ENCODE results near the gene GMPPA. TPM values are rescaled to one million over a fixed set of nuclear protein-coding genes. Genes with fewer than 3 reads are reported as not detected.

Gene GMPPA
- total RNA-seq, 3 donors from 2014 or later = 15.7 to 33.4 (median 29.7) TPM

DNA sequence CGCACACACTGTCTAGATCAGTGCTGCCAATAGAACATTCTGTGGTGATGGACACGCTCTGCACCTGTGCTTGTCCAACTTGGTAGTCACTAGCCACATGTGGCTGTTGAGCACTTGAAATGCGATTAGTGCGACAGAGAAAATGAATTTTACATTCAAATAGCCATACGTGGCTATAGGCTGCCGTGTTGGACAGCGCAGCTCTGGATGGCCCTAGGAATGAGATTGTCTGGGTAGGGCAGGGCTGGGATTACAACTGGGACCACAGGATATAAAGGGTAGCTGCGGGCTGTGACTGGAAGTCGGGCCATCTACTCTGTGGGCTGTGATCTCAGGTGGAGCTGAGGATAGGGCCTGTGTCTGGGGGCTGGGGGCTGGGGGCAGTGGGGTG is 20.8 kb downstream of the GMPPA start:
- H3K27me3 ChIP-seq = peaks cover 2 to 33% of the 10 kb centered on the region in 2 donors
- intact Hi-C loops (cut with DNase I; ENCODE audit: low total_unique reads) = no loop called here

DNA sequence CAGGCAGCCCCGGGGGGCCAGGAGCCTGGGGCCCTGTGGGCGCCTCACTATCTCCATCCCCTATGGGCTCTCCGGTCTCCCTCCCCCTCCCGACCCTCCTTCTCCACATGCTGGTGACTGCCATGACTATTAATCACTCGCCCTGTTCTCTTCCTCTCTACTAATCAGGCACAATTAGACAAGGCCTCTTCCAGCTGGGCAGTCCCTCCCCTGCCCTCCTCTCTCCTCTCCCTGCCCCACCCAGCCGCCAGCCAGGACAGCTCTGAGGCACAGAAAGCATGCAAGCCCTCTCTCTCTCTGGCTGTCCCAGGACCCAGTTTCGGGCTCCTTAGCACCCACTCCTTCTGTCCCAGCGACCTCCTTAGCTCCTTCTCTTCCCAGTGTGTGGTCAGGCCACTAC is 21.4 kb downstream of the GMPPA start:
- Histone ChIP-seq H3K27me3 (peaks cover 2 to 38% of the 10 kb centered on the region in 2 donors), H3K9me3 (no peaks in the 10 kb centered on the region), H3K4me3 (no peak overlapping the region), H3K36me3 (no peaks in the 10 kb centered on the region), H3K27ac (no peak overlapping the region), H3K4me1 (peaks cover 0 to 8% of the 10 kb centered on the region in 2 donors)
- no peak for DNase-seq (ENCODE audit: low spot score in 2 of 2)
- intact Hi-C loops (cut with DNase I; ENCODE audit: low total_unique reads) = loop anchor here (10.0 kb wide), 2 partner anchors 45 to 115 kb away; no protein-coding TSS in a partner anchor
- TF ChIP-seq, protein P1, sequence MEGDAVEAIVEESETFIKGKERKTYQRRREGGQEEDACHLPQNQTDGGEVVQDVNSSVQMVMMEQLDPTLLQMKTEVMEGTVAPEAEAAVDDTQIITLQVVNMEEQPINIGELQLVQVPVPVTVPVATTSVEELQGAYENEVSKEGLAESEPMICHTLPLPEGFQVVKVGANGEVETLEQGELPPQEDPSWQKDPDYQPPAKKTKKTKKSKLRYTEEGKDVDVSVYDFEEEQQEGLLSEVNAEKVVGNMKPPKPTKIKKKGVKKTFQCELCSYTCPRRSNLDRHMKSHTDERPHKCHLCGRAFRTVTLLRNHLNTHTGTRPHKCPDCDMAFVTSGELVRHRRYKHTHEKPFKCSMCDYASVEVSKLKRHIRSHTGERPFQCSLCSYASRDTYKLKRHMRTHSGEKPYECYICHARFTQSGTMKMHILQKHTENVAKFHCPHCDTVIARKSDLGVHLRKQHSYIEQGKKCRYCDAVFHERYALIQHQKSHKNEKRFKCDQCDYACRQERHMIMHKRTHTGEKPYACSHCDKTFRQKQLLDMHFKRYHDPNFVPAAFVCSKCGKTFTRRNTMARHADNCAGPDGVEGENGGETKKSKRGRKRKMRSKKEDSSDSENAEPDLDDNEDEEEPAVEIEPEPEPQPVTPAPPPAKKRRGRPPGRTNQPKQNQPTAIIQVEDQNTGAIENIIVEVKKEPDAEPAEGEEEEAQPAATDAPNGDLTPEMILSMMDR (IDR thresholded peaks at IDR 0.05) = no peak
- no peak for TF ChIP-seq POLR2A (IDR thresholded peaks at IDR 0.05)
- no peak for TF ChIP-seq POLR2AphosphoS5 (IDR thresholded peaks at IDR 0.05)

More for the DNA sequence above, 20.8 kb downstream of the GMPPA start:
- no peak for DNase-seq (ENCODE audit: low spot score in 2 of 2)
- H3K4me3 ChIP-seq = no peak overlapping the region
- H3K36me3 ChIP-seq = no peaks in the 10 kb centered on the region
- no peak for TF ChIP-seq POLR2A (IDR thresholded peaks at IDR 0.05)
- TF ChIP-seq POLR2AphosphoS5 (IDR thresholded peaks at IDR 0.05) = no peak
- TF ChIP-seq, protein P1 (IDR thresholded peaks at IDR 0.05) = no peak
- no peak overlapping the region for H3K27ac ChIP-seq
- peaks cover 0 to 8% of the 10 kb centered on the region in 2 donors for H3K4me1 ChIP-seq
- no peaks in the 10 kb centered on the region for H3K9me3 ChIP-seq

DNA sequence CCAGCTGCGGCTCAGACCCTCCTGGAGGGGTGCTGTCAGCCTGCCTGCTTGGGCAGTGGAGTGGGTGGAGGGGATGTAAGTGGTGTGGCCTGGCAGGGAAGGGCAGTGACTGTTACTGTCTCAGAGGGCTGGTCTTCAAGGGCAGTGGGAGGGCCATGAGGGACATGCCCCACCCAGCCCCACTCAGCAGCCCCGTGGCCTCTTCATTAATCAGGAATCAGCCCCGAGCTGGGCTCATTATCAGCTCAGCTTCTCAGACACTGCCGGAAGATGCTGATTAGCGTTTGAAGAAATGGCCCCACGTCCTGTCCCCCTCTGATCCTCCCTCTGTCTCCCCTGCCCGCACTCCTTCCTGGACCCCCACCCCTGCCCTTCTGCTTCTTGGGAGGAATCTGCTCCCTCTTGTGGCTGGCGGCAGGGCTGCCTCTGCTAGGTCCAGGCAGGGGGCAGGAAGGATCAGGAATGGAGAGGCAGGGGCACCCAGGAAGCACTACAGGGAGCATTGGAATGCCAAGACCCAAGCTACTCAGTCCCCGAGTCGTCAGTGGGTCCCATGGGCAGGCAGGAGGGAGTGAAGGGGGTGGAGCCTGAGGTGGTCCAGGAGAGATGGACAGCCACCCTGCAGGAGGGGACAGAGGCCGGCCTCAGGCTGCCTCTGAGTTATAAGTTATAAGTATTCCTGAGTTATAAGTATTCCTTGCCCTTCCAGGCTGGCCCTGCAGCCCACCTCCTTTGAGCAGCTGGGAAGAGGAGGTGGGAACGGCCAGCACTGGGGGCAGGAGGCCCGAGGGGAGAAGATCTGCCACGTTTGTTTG is 22.6 kb downstream of the GMPPA start:
- no peaks in the 10 kb centered on the region for H3K9me3 ChIP-seq
- TF ChIP-seq POLR2A (IDR thresholded peaks at IDR 0.05) (no peak), POLR2AphosphoS5 (IDR thresholded peaks at IDR 0.05) (no peak)
- TF ChIP-seq, protein P1 (IDR thresholded peaks at IDR 0.05) = peak; percentile 31 to 51 (median 38)
- H3K27ac ChIP-seq = peak overlapping the region in 1 of 2 donors; percentile 38
- H3K36me3 ChIP-seq = no peaks in the 10 kb centered on the region
- DNase-seq (ENCODE audit: low spot score in 2 of 2) = no peak
- H3K4me1 ChIP-seq = peaks cover 0 to 8% of the 10 kb centered on the region in 2 donors
- peak overlapping the region in 1 of 3 donors; percentile 44 for H3K4me3 ChIP-seq
- intact Hi-C loops (cut with DNase I; ENCODE audit: low total_unique reads) = loop anchor here (10.0 kb wide), 2 partner anchors 46 to 116 kb away; no protein-coding TSS in a partner anchor
- H3K27me3 ChIP-seq = peaks cover 2 to 44% of the 10 kb centered on the region in 2 donors

DNA sequence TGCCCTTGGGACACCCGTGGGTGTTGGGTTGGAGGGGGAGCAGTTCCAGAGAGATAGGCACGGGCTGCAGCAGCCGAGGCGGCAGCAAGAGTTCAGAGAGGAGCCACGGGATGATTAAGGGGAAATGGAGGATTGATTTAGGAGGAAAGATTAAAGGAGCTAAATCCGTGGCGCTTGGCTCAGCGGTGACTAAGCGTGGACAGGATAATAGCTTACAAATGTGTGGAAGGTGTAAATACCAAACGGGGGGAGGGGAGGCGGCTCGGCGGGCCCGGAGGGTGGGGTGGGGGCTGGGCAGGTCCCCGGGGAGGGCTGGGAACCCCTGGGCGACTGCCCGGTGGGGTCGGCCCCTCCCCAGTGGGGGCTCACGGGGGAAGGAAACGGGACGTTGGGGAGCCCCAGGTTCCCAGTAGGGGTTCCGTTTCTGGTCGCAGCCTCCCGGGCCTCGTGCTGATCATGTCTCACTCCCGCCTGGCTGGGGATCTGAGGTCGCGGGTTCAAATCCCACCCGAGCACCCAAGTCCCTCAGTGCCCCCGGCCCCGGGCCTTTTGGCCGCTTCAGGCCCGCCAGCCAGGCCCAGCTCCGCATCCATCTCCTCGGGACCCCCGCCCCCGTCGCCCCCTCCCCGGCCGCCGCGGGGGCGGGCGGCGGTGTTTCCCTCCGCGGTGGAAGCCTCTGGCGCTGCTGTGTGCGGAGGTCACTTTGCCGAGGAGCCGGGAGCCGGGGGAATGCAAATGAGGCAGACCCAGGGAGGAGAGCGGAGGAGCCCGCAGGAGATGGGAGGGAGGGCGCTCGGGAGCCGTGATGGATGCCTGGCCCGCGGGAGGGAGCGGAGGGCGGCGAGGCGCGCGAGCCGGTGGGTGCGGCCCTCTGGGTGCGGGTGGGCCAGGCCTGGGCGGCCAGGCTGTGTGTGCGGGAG is 23.7 kb downstream of the GMPPA start:
- DNase-seq (ENCODE audit: low spot score in 2 of 2) = no peak
- H3K9me3 ChIP-seq = no peaks in the 10 kb centered on the region
- TF ChIP-seq, protein P1 (IDR thresholded peaks at IDR 0.05) = no peak
- TF ChIP-seq POLR2AphosphoS5 (IDR thresholded peaks at IDR 0.05) (no peak), POLR2A (IDR thresholded peaks at IDR 0.05) (no peak)
- H3K4me1 ChIP-seq = peaks cover 0 to 8% of the 10 kb centered on the region in 2 donors
- peaks cover 2 to 46% of the 10 kb centered on the region in 2 donors for H3K27me3 ChIP-seq
- peak overlapping the region in 1 of 2 donors; percentile 38 for H3K27ac ChIP-seq
- H3K4me3 ChIP-seq = peak overlapping the region; percentile 12 to 55 (median 40)
- H3K36me3 ChIP-seq = no peaks in the 10 kb centered on the region
- intact Hi-C loops (cut with DNase I; ENCODE audit: low total_unique reads) = loop anchor here (10.0 kb wide), 2 partner anchors 48 to 118 kb away; no protein-coding TSS in a partner anchor
